ENCODE data around the gene ZNF275.

DNA sequence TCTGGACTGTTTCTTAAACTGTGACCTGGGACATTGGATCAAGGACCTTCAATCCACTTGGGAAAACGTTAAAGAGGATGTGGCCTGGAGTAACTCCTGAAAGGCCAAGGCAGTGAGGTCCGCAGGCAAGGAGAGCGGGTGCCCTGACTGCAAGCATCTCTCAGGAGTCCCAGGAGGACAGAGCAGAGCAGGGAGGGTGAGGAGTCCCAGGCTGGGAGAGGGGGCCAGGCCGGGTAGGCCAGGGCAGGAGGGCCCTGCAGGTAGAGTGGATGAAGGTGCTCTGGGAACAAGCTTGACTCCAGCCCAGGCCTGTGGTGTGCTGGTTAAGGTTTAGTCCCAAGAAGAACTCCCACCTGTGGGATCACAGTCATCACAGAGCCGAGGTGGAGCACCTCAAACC is 53.4 kb downstream of the ZNF275 start:
- TF ChIP-seq, protein P1, sequence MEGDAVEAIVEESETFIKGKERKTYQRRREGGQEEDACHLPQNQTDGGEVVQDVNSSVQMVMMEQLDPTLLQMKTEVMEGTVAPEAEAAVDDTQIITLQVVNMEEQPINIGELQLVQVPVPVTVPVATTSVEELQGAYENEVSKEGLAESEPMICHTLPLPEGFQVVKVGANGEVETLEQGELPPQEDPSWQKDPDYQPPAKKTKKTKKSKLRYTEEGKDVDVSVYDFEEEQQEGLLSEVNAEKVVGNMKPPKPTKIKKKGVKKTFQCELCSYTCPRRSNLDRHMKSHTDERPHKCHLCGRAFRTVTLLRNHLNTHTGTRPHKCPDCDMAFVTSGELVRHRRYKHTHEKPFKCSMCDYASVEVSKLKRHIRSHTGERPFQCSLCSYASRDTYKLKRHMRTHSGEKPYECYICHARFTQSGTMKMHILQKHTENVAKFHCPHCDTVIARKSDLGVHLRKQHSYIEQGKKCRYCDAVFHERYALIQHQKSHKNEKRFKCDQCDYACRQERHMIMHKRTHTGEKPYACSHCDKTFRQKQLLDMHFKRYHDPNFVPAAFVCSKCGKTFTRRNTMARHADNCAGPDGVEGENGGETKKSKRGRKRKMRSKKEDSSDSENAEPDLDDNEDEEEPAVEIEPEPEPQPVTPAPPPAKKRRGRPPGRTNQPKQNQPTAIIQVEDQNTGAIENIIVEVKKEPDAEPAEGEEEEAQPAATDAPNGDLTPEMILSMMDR (IDR thresholded peaks at IDR 0.05; ENCODE audit: insufficient read depth, low read depth, low read length): no peak
- no peak for TF ChIP-seq EZH2 (IDR thresholded peaks at IDR 0.05; ENCODE audit: insufficient read depth, low read length)

Data from astrocyte (in vitro differentiated cells and primary cell).